ENCODE data around the gene PPA1.
"Not testable (repeated sequence)": the region's sequence is repeated elsewhere in the genome, so short reads cannot be mapped to it uniquely, and the experiment has no call there.

Gene PPA1

GRCh38 chr10:70222340-70222794 is 10.9 kb downstream of the PPA1 start:
- no peak for DNase-seq (ENCODE audit: low read depth in 2 of 3, low spot score in 2 of 3)

GRCh38 chr10:70221030-70221429 is 12.2 kb downstream of the PPA1 start:
- no peak for DNase-seq (ENCODE audit: low read depth in 2 of 3, low spot score in 2 of 3)

- DNase-seq (ENCODE audit: low read depth in 2 of 3, low spot score in 2 of 3), result no peak
Measured at GRCh38 chr10:70212879-70213278, 20.4 kb downstream of the PPA1 start.

- no peak for DNase-seq (ENCODE audit: low read depth in 2 of 3, low spot score in 2 of 3)
Measured at GRCh38 chr10:70212277-70212676, 21.0 kb downstream of the PPA1 start.

GRCh38 chr10:70206762-70207161 is 26.5 kb downstream of the PPA1 start:
- DNase-seq (ENCODE audit: low read depth in 2 of 3, low spot score in 2 of 3), result no peak

GRCh38 chr10:70201105-70201504 is 32.1 kb downstream of the PPA1 start:
- DNase-seq (ENCODE audit: low read depth in 2 of 3, low spot score in 2 of 3), result no peak

GRCh38 chr10:70198696-70199466 is 34.3 kb downstream of the PPA1 start:
- no peak for DNase-seq (ENCODE audit: low read depth in 2 of 3, low spot score in 2 of 3)

- DNase-seq (ENCODE audit: low read depth in 2 of 3, low spot score in 2 of 3), result no peak
Measured at GRCh38 chr10:70197235-70197945, 35.8 kb downstream of the PPA1 start.

GRCh38 chr10:70193391-70193844 is 39.8 kb downstream of the PPA1 start:
- DNase-seq (ENCODE audit: low read depth in 2 of 3, low spot score in 2 of 3), result no peak

GRCh38 chr10:70192326-70192968 is 40.8 kb downstream of the PPA1 start:
- DNase-seq (ENCODE audit: low read depth in 2 of 3, low spot score in 2 of 3), result no peak

- no peak for DNase-seq (ENCODE audit: low read depth in 2 of 3, low spot score in 2 of 3)
Measured at GRCh38 chr10:70191972-70192305, 41.3 kb downstream of the PPA1 start.

- DNase-seq (ENCODE audit: low read depth in 2 of 3, low spot score in 2 of 3), result no peak
Measured at GRCh38 chr10:70191161-70191971, 41.9 kb downstream of the PPA1 start.

GRCh38 chr10:70190581-70190980 is 42.6 kb downstream of the PPA1 start:
- no peak for DNase-seq (ENCODE audit: low read depth in 2 of 3, low spot score in 2 of 3)

- DNase-seq (ENCODE audit: low read depth in 2 of 3, low spot score in 2 of 3), result no peak
Measured at GRCh38 chr10:70190102-70190501, 43.1 kb downstream of the PPA1 start.

- no peak for DNase-seq (ENCODE audit: low read depth in 2 of 3, low spot score in 2 of 3)
Measured at GRCh38 chr10:70188768-70189167, 44.5 kb downstream of the PPA1 start.

GRCh38 chr10:70186571-70186970 is 46.7 kb downstream of the PPA1 start:
- no peak for DNase-seq (ENCODE audit: low read depth in 2 of 3, low spot score in 2 of 3)

GRCh38 chr10:70186090-70186489 is 47.1 kb downstream of the PPA1 start:
- no peak for DNase-seq (ENCODE audit: low read depth in 2 of 3, low spot score in 2 of 3)

- no peak for DNase-seq (ENCODE audit: low read depth in 2 of 3, low spot score in 2 of 3)
Measured at GRCh38 chr10:70183304-70183703, 49.9 kb downstream of the PPA1 start.

- not testable (repeated sequence) for DNase-seq (ENCODE audit: low read depth in 2 of 3, low spot score in 2 of 3)
Measured at GRCh38 chr10:70179209-70179608, 54.0 kb downstream of the PPA1 start.

GRCh38 chr10:70178139-70178725 is 55.0 kb downstream of the PPA1 start:
- DNase-seq (ENCODE audit: low read depth in 2 of 3, low spot score in 2 of 3), result no peak

GRCh38 chr10:70176441-70176840 is 56.8 kb downstream of the PPA1 start:
- no peak for DNase-seq (ENCODE audit: low read depth in 2 of 3, low spot score in 2 of 3)

Measured in activated CD8-positive, alpha-beta memory T cell treated with anti-CD3 and anti-CD28 coated beads for 48 hours (primary cell).